Measurements from ENCODE around the gene DMAC2. TPM values are rescaled to one million over a fixed set of nuclear protein-coding genes. Genes with fewer than 3 reads are reported as not detected.

Gene DMAC2
- total RNA-seq, 1 donor from 2014 or later = 21.2 TPM

GRCh38 chr19:41421973-41422372 lies 17.7 kb downstream of the DMAC2 start:
- no peak for DNase-seq (ENCODE audit: low spot score in 2 of 2)
- no peaks in the 10 kb centered on the region for H3K9me3 ChIP-seq
- H3K36me3 ChIP-seq = peaks cover 65 to 75% of the 10 kb centered on the region in 2 donors
- no peaks in the 10 kb centered on the region for H3K27me3 ChIP-seq
- H3K4me3 ChIP-seq = no peak overlapping the region
- no peak overlapping the region for H3K27ac ChIP-seq
- intact Hi-C loops (cut with DNase I) = no loop called here
- no peak for TF ChIP-seq CTCF (IDR thresholded peaks at IDR 0.05)
- H3K4me1 ChIP-seq = peaks cover 2 to 9% of the 10 kb centered on the region in 2 donors

- intact Hi-C loops (cut with DNase I) = no loop called here
- Histone ChIP-seq H3K27ac (no peak overlapping the region), H3K9me3 (no peaks in the 10 kb centered on the region), H3K36me3 (peaks cover 71 to 81% of the 10 kb centered on the region in 2 donors), H3K27me3 (no peaks in the 10 kb centered on the region), H3K4me1 (peaks cover 0 to 3% of the 10 kb centered on the region in 2 donors), H3K4me3 (no peak overlapping the region)
- no peak for TF ChIP-seq CTCF (IDR thresholded peaks at IDR 0.05)
- DNase-seq (ENCODE audit: low spot score in 2 of 2) = no peak
These were observed 18.4 kb downstream of the DMAC2 start for GRCh38 chr19:41421314-41421713.

GRCh38 chr19:41420101-41420880 lies 19.4 kb downstream of the DMAC2 start:
- no peak for TF ChIP-seq CTCF (IDR thresholded peaks at IDR 0.05)
- intact Hi-C loops (cut with DNase I) = no loop called here
- no peaks in the 10 kb centered on the region for H3K27me3 ChIP-seq
- no peaks in the 10 kb centered on the region for H3K9me3 ChIP-seq
- no peak overlapping the region for H3K4me3 ChIP-seq
- no peak overlapping the region for H3K27ac ChIP-seq
- DNase-seq (ENCODE audit: low spot score in 2 of 2) = no peak
- no peaks in the 10 kb centered on the region for H3K4me1 ChIP-seq
- peaks cover 78 to 81% of the 10 kb centered on the region in 2 donors for H3K36me3 ChIP-seq

- H3K36me3 ChIP-seq = peaks cover 83 to 84% of the 10 kb centered on the region in 2 donors
- TF ChIP-seq CTCF (IDR thresholded peaks at IDR 0.05) = no peak
- no peak overlapping the region for H3K4me3 ChIP-seq
- no peaks in the 10 kb centered on the region for H3K9me3 ChIP-seq
- H3K27ac ChIP-seq = no peak overlapping the region
- no peaks in the 10 kb centered on the region for H3K27me3 ChIP-seq
- DNase-seq (ENCODE audit: low spot score in 2 of 2) = no peak
- no peaks in the 10 kb centered on the region for H3K4me1 ChIP-seq
- intact Hi-C loops (cut with DNase I) = no loop called here
These were observed 23.5 kb downstream of the DMAC2 start for GRCh38 chr19:41416194-41416674.

- intact Hi-C loops (cut with DNase I) = no loop called here
- Histone ChIP-seq H3K27ac (no peak overlapping the region), H3K27me3 (no peaks in the 10 kb centered on the region), H3K9me3 (no peaks in the 10 kb centered on the region), H3K4me3 (no peak overlapping the region), H3K36me3 (peaks cover 82% of the 10 kb centered on the region in 2 donors), H3K4me1 (peaks cover 0 to 2% of the 10 kb centered on the region in 2 donors)
- no peak for DNase-seq (ENCODE audit: low spot score in 2 of 2)
- no peak for TF ChIP-seq CTCF (IDR thresholded peaks at IDR 0.05)
These were observed 24.5 kb downstream of the DMAC2 start for GRCh38 chr19:41415154-41415571.
